Measurements from ENCODE around the gene TNIK.
"Not testable (repeated sequence)": the region's sequence is repeated elsewhere in the genome, so short reads cannot be mapped to it uniquely, and the experiment has no call there.

The TNIK gene

DNA sequence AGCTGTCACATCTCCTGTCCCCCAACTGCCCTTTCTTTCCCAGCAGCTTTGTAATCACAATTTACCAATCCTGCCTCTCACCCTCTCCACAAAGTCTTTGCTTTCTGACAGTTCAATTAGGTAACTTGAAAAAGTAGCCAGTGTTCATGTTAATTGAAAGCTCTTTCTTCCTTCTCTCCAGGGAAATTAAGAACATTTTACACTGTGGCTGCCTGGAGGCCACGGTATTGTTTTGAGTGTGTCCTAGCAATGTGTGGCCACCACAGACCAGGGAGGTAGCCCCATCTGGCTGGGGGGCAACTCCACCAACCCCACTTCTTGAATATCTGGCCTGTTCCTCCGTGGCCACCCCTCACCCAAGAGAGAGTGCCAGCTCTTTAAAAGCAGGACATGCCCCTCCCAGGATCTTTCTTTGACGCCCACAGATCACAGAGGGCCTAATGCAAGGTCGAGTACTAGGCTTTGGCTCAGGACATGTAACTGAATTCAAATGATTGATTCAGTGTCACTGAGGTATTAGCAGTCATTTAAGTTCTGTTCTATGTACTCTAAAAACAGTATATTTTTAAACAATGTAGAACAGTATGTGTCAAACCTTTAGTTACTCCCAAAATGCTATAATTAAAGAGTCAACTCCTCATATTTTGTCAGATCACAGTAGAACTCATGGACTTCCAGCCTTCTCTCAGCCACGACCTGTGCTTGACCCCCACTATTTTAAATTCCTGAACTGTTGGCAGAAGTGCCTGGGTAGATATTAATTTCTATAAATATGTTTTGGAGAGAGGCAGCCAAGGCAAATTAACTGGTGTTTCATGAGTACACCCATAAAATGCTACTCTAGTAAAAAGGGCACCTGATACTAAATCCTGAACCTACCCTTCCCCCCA lies 164.5 kb downstream of the TNIK start:
- Histone ChIP-seq H3K27me3 (ENCODE audit: low read depth, low read length) (no peaks in the 10 kb centered on the region), H4K20me1 (ENCODE audit: insufficient read depth, low read length) (no peaks in the 10 kb centered on the region), H3K4me2 (ENCODE audit: low read length) (peak overlapping the region; percentile 7; the same call in 1 of the 2 replicates), H3K36me3 (replicated peaks; ENCODE audit: low read depth, low read length) (peaks cover 10% of the 10 kb centered on the region), H3K9ac (ENCODE audit: low read length) (no peak overlapping the region), H3K4me3 (ENCODE audit: low read length) (no peak overlapping the region), H3K4me1 (ENCODE audit: low read length) (peaks cover 33% of the 10 kb centered on the region), H3K79me2 (ENCODE audit: low read length) (peaks cover 9% of the 10 kb centered on the region), H2AFZ (ENCODE audit: low read depth, low read length) (no peak overlapping the region), H3K27ac (ENCODE audit: low read length) (peak overlapping the region; percentile 15; the same call in 1 of the 2 replicates), H3K9me3 (ENCODE audit: insufficient read depth, low read length) (no peaks in the 10 kb centered on the region)
- TF ChIP-seq, protein P1, sequence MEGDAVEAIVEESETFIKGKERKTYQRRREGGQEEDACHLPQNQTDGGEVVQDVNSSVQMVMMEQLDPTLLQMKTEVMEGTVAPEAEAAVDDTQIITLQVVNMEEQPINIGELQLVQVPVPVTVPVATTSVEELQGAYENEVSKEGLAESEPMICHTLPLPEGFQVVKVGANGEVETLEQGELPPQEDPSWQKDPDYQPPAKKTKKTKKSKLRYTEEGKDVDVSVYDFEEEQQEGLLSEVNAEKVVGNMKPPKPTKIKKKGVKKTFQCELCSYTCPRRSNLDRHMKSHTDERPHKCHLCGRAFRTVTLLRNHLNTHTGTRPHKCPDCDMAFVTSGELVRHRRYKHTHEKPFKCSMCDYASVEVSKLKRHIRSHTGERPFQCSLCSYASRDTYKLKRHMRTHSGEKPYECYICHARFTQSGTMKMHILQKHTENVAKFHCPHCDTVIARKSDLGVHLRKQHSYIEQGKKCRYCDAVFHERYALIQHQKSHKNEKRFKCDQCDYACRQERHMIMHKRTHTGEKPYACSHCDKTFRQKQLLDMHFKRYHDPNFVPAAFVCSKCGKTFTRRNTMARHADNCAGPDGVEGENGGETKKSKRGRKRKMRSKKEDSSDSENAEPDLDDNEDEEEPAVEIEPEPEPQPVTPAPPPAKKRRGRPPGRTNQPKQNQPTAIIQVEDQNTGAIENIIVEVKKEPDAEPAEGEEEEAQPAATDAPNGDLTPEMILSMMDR (IDR thresholded peaks at IDR 0.05; ENCODE audit: low read depth, low read length), result no peak
- TF ChIP-seq EZH2phosphoT487 (IDR thresholded peaks at IDR 0.05; ENCODE audit: low read depth), result no peak

DNA sequence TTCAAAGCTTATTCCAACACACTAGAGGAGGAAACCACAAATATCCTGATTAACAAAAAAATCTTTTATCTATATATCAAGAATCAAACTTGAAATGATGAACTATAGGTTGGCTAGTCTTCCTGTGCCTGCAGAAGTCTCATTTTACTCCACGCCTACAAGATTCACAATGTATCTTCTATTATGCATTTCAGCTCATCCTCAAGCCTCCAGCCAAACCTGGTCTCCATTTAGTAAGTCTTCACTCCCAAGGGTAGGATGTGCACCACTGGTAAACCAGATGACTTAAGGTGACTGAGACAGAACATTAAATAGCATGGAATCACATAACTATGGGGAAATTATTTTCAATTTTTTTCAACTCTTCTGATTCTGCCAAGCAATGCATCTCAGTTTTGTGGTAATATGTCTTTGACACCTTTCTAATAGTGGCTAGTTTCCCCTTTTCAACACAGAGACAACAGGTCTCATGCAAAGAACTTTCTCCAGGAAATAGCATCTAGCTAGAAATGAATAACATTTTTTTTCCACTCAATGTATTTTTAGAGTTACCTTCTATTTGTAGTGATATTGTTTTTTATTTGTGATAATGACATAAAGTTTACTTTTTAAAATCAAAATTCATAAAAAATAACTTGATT lies 166.9 kb downstream of the TNIK start:
- Histone ChIP-seq H3K4me2 (ENCODE audit: low read length) (no peak overlapping the region), H3K27me3 (ENCODE audit: low read depth, low read length) (no peaks in the 10 kb centered on the region), H3K79me2 (ENCODE audit: low read length) (peaks cover 9% of the 10 kb centered on the region), H3K36me3 (replicated peaks; ENCODE audit: low read depth, low read length) (peaks cover under 1% of the 10 kb centered on the region), H3K9ac (ENCODE audit: low read length) (no peak overlapping the region), H4K20me1 (ENCODE audit: insufficient read depth, low read length) (no peaks in the 10 kb centered on the region), H2AFZ (ENCODE audit: low read depth, low read length) (no peak overlapping the region), H3K4me1 (ENCODE audit: low read length) (peaks cover 33% of the 10 kb centered on the region), H3K4me3 (ENCODE audit: low read length) (no peak overlapping the region), H3K27ac (ENCODE audit: low read length) (no peak overlapping the region), H3K9me3 (ENCODE audit: insufficient read depth, low read length) (no peaks in the 10 kb centered on the region)
- no peak for TF ChIP-seq EZH2phosphoT487 (IDR thresholded peaks at IDR 0.05; ENCODE audit: low read depth)
- TF ChIP-seq, protein P1 (IDR thresholded peaks at IDR 0.05; ENCODE audit: low read depth, low read length), result no peak

- peaks cover 35% of the 10 kb centered on the region for H3K4me1 ChIP-seq (ENCODE audit: low read length)
- peaks cover 26% of the 10 kb centered on the region for H3K79me2 ChIP-seq (ENCODE audit: low read length)
- no peaks in the 10 kb centered on the region for H4K20me1 ChIP-seq (ENCODE audit: insufficient read depth, low read length)
- TF ChIP-seq, protein P1 (IDR thresholded peaks at IDR 0.05; ENCODE audit: low read depth, low read length), result no peak
- no peak for TF ChIP-seq EZH2phosphoT487 (IDR thresholded peaks at IDR 0.05; ENCODE audit: low read depth)
- H3K27ac ChIP-seq (ENCODE audit: low read length), result no peak overlapping the region
- no peak overlapping the region for H3K9ac ChIP-seq (ENCODE audit: low read length)
- no peaks in the 10 kb centered on the region for H3K27me3 ChIP-seq (ENCODE audit: low read depth, low read length)
- no peak overlapping the region for H3K4me3 ChIP-seq (ENCODE audit: low read length)
- no peaks in the 10 kb centered on the region for H3K9me3 ChIP-seq (ENCODE audit: insufficient read depth, low read length)
- no peak overlapping the region for H3K4me2 ChIP-seq (ENCODE audit: low read length)
- H3K36me3 ChIP-seq (replicated peaks; ENCODE audit: low read depth, low read length), result no peaks in the 10 kb centered on the region
- no peak overlapping the region for H2AFZ ChIP-seq (ENCODE audit: low read depth, low read length)
These were observed 169.5 kb downstream of the TNIK start for GRCh38 chr3:171290680-171291079.

- Histone ChIP-seq H2AFZ (ENCODE audit: low read depth, low read length) (no peak overlapping the region), H3K4me3 (ENCODE audit: low read length) (no peak overlapping the region), H4K20me1 (ENCODE audit: insufficient read depth, low read length) (no peaks in the 10 kb centered on the region), H3K9ac (ENCODE audit: low read length) (no peak overlapping the region), H3K79me2 (ENCODE audit: low read length) (peaks cover 23% of the 10 kb centered on the region), H3K36me3 (replicated peaks; ENCODE audit: low read depth, low read length) (no peaks in the 10 kb centered on the region), H3K4me1 (ENCODE audit: low read length) (peaks cover 37% of the 10 kb centered on the region), H3K9me3 (ENCODE audit: insufficient read depth, low read length) (no peaks in the 10 kb centered on the region), H3K27me3 (ENCODE audit: low read depth, low read length) (no peaks in the 10 kb centered on the region), H3K4me2 (ENCODE audit: low read length) (no peak overlapping the region), H3K27ac (ENCODE audit: low read length) (no peak overlapping the region)
- no peak for TF ChIP-seq EZH2phosphoT487 (IDR thresholded peaks at IDR 0.05; ENCODE audit: low read depth)
- TF ChIP-seq, protein P1 (IDR thresholded peaks at IDR 0.05; ENCODE audit: low read depth, low read length), result no peak
These were observed 170.9 kb downstream of the TNIK start for GRCh38 chr3:171289291-171289690.

GRCh38 chr3:171287761-171288160 lies 172.4 kb downstream of the TNIK start:
- H2AFZ ChIP-seq (ENCODE audit: low read depth, low read length), result not testable (repeated sequence)

More at GRCh38 chr3:171287761-171288160, 172.4 kb downstream of the TNIK start:
- H3K9ac ChIP-seq (ENCODE audit: low read length); H3K4me2 ChIP-seq (ENCODE audit: low read length); H3K4me3 ChIP-seq (ENCODE audit: low read length); H3K36me3 ChIP-seq (replicated peaks; ENCODE audit: low read depth, low read length); H3K9me3 ChIP-seq (ENCODE audit: insufficient read depth, low read length); H3K27me3 ChIP-seq (ENCODE audit: low read depth, low read length); H4K20me1 ChIP-seq (ENCODE audit: insufficient read depth, low read length): not testable (repeated sequence)
- Histone ChIP-seq H3K4me1 (ENCODE audit: low read length) (peaks cover 47% of the 10 kb centered on the region), H3K27ac (ENCODE audit: low read length) (peak overlapping the region; percentile 98), H3K79me2 (ENCODE audit: low read length) (peaks cover 29% of the 10 kb centered on the region)
